Measurements from ENCODE around the gene TRIM50.

- TF ChIP-seq CTCF (conservative IDR thresholded peaks at IDR 0.05) (no peak), EZH2 (IDR thresholded peaks at IDR 0.05; ENCODE audit: low read depth) (no peak)
These were observed 26.3 kb upstream of the TRIM50 start for GRCh38 chr7:73354196-73354595.

Measured in PC-9 (cell line).